ENCODE results near the gene LIMD2.

LIMD2 gene

GRCh38 chr17:63701868-63702720 is 2.2 kb upstream of the LIMD2 start:
- no peak overlapping the region for H3K4me3 ChIP-seq (ENCODE audit: control insufficient read depth, low read depth, low read length)
- DNase-seq (ENCODE audit: low read depth): no peak

GRCh38 chr17:63701456-63701820 is 1.5 kb upstream of the LIMD2 start:
- TF ChIP-seq CTCF (conservative IDR thresholded peaks at IDR 0.05; ENCODE audit: control insufficient read depth, insufficient read depth, low read depth, low read length): no peak
- DNase-seq (ENCODE audit: low read depth): no peak
- no peak overlapping the region for H3K4me3 ChIP-seq (ENCODE audit: control insufficient read depth, low read depth, low read length)

More at GRCh38 chr17:63701868-63702720, 2.2 kb upstream of the LIMD2 start:
- TF ChIP-seq CTCF (conservative IDR thresholded peaks at IDR 0.05; ENCODE audit: control insufficient read depth, insufficient read depth, low read depth, low read length): no peak

- no peak for TF ChIP-seq CTCF (conservative IDR thresholded peaks at IDR 0.05; ENCODE audit: control insufficient read depth, insufficient read depth, low read depth, low read length)
- DNase-seq (ENCODE audit: low read depth): peak; percentile 59
- H3K4me3 ChIP-seq (ENCODE audit: control insufficient read depth, low read depth, low read length): peak overlapping the region; percentile 12
Observed at GRCh38 chr17:63700528-63701455, 867 bp upstream of the LIMD2 start.

GRCh38 chr17:63698886-63699637 is 863 bp downstream of the LIMD2 start:
- no peak for DNase-seq (ENCODE audit: low read depth)
- peak overlapping the region; percentile 27 for H3K4me3 ChIP-seq (ENCODE audit: control insufficient read depth, low read depth, low read length)
- no peak for TF ChIP-seq CTCF (conservative IDR thresholded peaks at IDR 0.05; ENCODE audit: control insufficient read depth, insufficient read depth, low read depth, low read length)

- no peak for DNase-seq (ENCODE audit: low read depth)
- no peak for TF ChIP-seq CTCF (conservative IDR thresholded peaks at IDR 0.05; ENCODE audit: control insufficient read depth, insufficient read depth, low read depth, low read length)
- no peak overlapping the region for H3K4me3 ChIP-seq (ENCODE audit: control insufficient read depth, low read depth, low read length)
Observed at GRCh38 chr17:63698381-63698885, 1.5 kb downstream of the LIMD2 start.
